Measurements from ENCODE around the gene CREBRF.
A peak's percentile ranks its signal among the peaks of the same experiment; 100 is the strongest.
"Not testable (repeated sequence)": the region's sequence is repeated elsewhere in the genome, so short reads cannot be mapped to it uniquely, and the experiment has no call there.

CREBRF gene

DNA sequence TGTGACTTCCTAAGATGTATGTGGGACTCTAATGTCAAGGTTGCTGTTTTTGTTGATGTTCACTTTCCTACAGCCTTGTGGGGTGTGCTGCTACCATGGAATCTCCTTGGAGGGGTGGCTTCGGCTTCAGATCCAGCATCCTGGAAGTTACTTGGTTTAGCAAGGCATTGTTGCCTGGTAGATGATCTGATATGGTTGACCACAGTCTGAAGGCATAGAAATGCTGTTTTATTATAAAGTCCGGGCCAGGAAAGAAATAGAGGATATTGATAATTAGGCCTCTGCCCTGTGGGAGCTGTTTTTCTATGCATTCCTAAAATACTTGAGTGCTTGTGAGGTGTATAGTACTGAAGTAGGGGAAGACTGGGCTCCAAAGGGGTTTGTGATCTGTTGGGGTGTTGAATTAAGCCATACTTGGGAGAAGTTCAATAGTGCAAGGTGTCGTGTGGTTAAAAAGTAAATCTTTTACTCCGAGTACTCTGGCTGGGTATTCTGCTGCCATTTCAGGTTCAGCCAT, 27.3 kb upstream of the CREBRF start:
- TF ChIP-seq, protein P1, sequence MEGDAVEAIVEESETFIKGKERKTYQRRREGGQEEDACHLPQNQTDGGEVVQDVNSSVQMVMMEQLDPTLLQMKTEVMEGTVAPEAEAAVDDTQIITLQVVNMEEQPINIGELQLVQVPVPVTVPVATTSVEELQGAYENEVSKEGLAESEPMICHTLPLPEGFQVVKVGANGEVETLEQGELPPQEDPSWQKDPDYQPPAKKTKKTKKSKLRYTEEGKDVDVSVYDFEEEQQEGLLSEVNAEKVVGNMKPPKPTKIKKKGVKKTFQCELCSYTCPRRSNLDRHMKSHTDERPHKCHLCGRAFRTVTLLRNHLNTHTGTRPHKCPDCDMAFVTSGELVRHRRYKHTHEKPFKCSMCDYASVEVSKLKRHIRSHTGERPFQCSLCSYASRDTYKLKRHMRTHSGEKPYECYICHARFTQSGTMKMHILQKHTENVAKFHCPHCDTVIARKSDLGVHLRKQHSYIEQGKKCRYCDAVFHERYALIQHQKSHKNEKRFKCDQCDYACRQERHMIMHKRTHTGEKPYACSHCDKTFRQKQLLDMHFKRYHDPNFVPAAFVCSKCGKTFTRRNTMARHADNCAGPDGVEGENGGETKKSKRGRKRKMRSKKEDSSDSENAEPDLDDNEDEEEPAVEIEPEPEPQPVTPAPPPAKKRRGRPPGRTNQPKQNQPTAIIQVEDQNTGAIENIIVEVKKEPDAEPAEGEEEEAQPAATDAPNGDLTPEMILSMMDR (IDR thresholded peaks at IDR 0.05; ENCODE audit: extremely low read depth, missing control alignments) = no peak
- DNase-seq (ENCODE audit: low spot score) = no peak

DNA sequence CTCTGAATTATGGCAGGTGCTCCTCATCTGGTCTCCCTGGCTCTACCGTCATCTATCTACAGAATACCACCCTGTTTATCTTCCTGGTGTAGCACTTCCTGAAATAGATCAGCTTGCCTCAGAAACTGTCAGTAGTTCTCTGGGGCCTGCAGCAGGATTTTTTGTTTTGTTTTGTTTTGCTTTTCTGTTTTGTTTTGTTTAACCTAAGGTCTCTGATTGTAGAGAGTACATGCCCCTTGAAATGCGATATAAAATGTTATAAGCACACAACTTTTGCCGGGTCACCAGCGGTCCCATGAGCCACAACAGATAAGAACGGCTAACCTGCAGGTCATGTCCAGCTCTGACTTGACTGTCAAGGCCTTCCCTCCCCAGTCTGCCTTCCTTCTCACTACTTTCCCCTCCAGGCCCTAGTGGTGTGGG, 26.6 kb upstream of the CREBRF start:
- no peak for DNase-seq (ENCODE audit: low spot score)
- TF ChIP-seq, protein P1 (IDR thresholded peaks at IDR 0.05; ENCODE audit: extremely low read depth, missing control alignments) = no peak

DNA sequence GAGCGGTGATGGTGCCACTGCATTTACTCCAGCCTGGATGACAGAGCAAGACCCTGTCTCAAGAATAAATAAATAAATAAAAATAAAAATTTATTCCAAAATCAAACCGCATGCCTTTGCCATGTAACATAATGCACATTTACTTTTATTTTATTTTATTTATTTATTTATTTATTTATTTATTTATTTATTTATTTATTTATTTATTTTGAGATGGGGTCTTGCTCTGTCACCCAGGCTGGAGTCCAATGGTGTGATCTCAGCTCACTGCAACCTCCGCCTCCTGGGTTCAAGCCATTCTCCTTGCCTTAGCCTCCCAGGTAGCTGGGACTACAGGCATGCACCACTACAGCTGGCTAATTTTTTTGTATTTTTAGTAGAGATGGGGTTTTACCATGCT, 24.1 kb upstream of the CREBRF start:
- DNase-seq (ENCODE audit: low spot score) = not testable (repeated sequence)

DNA sequence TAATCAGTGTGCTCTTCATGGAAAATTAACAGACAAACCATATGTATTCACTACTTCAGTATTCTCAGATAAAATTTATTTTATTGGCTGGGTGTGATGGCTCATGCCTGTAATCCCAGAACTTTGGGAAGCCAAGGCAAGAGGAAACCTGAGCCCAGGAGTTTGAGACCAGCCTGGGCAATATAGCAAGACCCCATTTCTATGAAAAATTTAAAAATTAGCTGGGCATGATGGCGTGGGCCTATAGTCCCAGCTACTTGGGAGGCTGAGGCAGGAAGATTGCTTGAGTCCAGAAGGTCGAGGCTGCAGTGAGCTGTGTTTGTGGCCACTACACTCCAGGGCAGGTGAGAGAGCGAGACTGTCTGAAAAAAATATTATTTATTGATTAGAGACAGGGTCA, 23.4 kb upstream of the CREBRF start:
- TF ChIP-seq, protein P1 (IDR thresholded peaks at IDR 0.05; ENCODE audit: extremely low read depth, missing control alignments) = no peak
- DNase-seq (ENCODE audit: low spot score) = no peak

DNA sequence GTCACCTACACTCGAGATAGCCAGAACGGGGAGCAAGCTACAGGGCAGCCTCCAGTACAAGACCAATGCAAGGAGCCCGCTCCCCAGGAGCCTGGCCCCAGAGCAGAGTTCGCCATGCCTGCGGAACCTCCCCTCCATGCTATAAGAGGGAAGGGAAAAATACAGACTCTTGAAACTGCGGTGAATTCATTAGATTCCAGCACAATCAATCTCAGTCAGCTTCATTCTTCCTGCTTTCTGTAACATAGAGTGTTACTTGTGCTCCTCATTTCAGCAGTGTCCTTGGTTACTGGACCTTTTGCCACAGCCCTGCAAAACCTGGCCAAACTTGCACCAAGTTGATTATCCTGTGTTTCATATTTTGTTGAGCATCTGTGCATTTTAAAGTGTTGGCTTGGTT, 22.2 kb upstream of the CREBRF start:
- TF ChIP-seq, protein P1 (IDR thresholded peaks at IDR 0.05; ENCODE audit: extremely low read depth, missing control alignments) = no peak
- no peak for DNase-seq (ENCODE audit: low spot score)

DNA sequence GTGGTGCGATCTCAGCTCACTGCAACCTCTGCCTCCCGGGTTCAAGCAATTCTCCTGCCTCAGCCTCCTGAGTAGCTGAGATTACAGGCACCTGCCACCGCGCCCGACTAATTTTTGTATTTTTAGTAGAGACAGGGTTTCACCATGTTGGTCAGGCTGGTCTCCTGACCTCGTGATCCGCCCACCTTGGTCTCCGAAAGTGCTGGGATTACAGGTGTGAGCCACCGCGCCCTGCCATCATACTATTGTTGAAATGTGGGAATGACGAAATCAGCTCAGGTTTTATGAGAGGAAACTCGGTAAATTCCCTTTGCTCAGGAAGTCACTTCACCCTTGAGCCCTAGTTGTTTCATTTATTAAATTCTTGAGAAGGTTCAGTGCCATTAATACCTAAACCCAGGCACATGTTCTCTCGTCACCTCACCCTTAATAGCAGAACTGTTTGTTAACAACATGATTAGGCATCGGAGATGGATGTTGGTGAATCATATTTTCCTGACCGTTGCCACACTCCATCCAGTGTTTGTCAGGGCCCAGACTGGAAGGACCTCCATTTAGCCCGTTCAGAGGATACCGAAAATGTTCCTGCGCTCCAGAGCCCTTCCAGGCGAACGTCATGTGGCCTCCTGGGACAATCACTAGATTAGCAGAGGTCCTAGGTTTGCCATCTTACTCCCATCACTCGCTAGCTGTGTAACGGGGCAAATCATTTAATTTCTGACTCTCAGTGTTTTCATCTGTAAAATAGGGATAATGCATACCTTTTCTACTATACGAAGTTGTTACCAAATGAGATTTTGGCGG, 20.0 kb upstream of the CREBRF start:
- DNase-seq (ENCODE audit: low spot score) = peak; percentile 53
- TF ChIP-seq, protein P1 (IDR thresholded peaks at IDR 0.05; ENCODE audit: extremely low read depth, missing control alignments) = no peak

DNA sequence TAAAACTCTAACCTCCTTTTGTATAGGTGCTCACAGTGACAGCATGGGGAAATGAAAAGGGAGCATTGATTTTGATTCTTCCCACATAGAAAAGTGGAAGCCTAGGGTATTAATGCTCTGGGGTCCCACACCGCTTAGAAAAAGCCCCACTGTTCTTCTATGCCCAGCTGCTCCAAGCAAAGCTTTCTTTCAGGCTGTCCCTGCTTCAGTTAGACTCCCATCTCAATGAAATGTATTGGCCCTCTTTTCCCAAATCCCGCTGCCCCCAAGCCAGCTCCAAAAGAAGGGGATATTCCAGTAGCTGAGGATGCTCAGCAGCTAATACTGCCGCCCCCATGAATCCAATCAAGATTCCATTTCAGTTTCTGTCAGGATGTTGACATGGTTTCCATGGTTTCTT, 17.0 kb upstream of the CREBRF start:
- TF ChIP-seq, protein P1 (IDR thresholded peaks at IDR 0.05; ENCODE audit: extremely low read depth, missing control alignments) = no peak
- DNase-seq (ENCODE audit: low spot score) = no peak

DNA sequence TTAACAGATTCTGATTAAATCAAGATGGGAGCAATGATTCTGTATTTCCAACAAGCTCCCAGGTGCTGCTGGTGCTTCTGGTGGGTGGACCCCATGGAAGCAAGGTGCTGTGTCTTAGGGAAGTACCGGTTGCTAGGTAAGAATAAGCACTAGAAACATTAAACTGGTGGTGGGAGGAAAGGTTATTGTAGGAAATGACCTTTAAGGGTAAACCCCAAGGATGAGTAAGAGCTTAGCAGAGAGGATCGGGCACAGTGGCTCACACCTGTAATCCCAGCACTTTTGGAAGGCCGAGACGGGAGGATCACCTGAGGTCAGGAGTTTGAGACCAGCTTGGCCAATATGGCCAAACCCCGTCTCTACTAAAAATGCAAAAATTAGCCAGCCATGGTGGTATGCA, 16.2 kb upstream of the CREBRF start:
- TF ChIP-seq, protein P1 (IDR thresholded peaks at IDR 0.05; ENCODE audit: extremely low read depth, missing control alignments) = no peak
- DNase-seq (ENCODE audit: low spot score) = no peak

Data from GM20000 (cell line).